ENCODE data around the gene TMTC2. TPM values are rescaled to one million over a fixed set of nuclear protein-coding genes. Genes with fewer than 3 reads are reported as not detected.

TMTC2 gene
- 121 TPM for total RNA-seq

GRCh38 chr12:82686168-82687020, at the start of gene TMTC2:
Gene TMTC2, plus strand, starts transcription at chr12:82686906.

